Measurements from ENCODE around the gene PNLDC1.
A peak's percentile ranks its signal among the peaks of the same experiment; 100 is the strongest.

Gene PNLDC1

DNA sequence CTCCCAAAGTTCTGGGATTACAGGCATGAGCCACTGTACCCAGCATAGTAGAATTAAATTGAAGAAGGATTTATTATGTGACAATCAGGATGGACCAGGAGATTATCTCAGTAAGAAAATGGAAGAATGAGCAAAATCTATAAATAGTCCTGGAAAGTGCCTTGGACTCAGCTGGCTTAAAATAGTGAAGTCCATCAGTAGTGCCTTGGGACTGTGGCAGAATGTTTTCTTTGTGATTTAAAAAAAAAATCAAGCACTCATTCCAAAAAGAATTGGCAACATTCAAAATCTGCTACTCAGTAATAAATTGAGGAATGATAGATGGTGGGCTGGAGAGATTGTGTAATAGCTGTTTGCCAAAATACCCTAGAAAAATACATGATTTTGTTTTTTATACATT, 53.7 kb downstream of the PNLDC1 start:
- no peak for DNase-seq

DNA sequence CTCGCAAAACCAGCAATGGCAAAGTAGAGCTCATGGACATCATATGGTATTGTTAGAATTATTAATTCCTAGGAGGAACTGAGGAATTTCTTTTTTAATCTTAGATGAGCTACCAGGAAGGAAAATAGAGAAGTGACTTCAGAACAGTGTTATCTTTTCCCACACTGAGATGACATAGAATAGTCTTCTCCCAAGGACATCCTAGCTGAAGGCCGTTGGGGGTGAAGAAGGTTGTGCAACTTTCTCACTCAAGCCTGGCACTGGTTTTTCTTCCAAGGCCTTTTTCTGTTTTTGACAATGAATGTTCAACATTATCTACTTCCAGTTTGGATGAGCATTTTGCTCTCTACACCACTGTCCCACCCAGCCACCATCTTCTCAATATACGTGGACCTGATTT, 54.9 kb downstream of the PNLDC1 start:
- DNase-seq = no peak

DNA sequence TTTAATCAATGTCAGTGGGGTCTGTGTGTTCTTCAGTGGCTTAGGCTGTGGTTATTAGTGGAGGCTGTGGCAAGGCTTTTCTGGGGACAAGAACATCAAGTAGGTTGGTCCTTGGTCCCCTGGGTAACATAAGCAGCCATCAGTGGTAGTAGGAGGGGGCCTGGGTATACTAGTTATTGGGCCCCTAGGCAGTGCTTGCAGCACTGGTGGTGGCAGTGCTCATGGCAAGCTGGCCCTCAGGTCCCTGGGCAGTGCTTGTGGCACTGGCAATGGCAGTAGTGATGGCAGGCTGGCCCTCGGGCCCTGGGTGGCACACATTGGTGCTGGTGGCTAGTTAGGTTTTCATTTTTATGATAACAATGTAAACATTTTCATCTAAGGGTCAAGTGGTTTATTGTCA, 58.2 kb downstream of the PNLDC1 start:
- no peak for DNase-seq

DNA sequence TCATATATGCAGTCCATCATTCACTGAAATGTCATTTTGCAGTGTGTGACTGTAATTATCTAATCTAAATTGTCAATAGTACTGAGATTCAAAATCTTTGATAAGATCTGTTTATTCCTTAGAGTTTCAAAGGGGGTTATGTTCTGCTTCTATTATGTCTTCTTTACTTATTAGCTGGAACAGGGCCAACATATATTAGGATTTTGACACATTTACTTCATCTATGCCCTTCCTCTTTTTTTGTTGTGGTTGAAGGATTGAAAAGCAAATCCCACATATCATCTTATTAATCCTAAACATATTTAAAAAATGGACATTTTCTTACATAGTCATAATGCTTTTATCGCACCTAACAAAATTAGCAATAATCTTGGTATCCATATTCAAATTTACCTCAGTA, 60.4 kb downstream of the PNLDC1 start:
- DNase-seq = no peak

DNA sequence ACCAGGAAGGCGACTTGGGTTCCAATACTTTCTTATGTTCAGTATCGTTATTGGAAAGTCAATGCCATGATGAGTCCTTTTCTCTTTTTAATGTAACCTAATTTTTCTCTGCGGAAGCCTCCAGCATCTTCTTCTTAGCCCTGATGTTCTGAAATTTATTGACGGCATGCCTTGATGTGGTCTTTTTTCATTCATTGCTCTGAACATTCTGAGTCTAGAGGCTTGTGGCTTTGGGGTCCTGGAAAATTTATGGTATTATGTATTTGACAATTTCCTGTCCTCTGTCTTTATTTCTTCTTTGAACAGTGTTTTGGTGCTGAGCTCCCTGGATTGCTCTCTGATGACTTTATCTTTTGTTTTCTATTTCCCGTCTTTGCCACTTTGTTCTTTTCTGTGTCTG, 62.0 kb downstream of the PNLDC1 start:
- DNase-seq = peak in 1 of 2 donors; percentile 14

DNA sequence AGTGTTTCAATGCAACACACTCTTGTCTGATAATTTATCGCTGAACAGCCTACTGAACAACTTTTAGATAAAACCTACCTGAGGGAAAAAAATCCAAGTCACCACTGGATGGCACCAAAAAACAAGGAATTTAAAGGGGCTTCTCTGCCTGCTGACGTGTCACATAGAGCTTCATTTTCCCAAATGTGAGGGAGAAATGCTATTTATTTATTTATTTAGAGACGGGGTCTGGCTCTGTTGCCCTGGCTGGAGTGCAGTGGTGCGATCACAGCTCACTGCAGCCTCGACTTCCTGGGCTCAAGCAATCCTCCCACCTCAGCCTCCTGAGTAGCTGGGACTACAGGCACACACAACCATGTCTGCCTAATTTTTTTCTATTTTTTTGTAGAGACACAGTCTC, 63.3 kb downstream of the PNLDC1 start:
- DNase-seq = peak; percentile 17 to 57

DNA sequence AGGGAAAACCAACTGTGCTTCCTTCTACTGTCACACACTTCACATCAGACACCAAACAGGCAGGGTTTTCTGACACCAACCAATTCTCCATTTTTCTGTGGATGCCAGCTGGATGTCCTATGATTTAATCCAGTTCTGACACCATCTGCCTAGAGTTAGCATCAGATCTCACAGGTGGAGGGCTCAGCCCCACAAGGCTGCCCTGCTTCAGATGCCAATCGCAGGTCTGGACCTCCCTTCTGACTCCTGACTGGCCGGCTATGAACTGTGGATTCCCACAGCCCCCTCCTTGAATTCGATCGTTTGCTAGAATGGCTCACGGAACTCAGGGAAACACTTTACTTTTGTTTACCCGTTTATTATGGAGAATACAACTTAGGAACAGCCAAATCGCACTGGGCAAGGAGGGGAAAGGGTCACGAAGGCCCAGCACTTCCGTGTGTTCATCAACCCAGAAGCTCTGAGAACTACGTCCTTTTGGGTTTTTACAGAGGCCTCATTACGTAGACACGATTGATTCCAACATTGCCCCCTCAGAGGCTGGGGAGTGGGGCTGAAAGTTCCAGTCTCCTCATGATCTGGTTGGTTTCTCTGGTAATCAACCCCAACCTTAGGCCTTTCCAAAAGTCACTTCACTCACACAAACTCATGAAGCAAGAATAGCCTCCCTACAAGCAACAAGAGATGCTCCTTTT, 65.3 kb downstream of the PNLDC1 start:
- no peak for DNase-seq

DNA sequence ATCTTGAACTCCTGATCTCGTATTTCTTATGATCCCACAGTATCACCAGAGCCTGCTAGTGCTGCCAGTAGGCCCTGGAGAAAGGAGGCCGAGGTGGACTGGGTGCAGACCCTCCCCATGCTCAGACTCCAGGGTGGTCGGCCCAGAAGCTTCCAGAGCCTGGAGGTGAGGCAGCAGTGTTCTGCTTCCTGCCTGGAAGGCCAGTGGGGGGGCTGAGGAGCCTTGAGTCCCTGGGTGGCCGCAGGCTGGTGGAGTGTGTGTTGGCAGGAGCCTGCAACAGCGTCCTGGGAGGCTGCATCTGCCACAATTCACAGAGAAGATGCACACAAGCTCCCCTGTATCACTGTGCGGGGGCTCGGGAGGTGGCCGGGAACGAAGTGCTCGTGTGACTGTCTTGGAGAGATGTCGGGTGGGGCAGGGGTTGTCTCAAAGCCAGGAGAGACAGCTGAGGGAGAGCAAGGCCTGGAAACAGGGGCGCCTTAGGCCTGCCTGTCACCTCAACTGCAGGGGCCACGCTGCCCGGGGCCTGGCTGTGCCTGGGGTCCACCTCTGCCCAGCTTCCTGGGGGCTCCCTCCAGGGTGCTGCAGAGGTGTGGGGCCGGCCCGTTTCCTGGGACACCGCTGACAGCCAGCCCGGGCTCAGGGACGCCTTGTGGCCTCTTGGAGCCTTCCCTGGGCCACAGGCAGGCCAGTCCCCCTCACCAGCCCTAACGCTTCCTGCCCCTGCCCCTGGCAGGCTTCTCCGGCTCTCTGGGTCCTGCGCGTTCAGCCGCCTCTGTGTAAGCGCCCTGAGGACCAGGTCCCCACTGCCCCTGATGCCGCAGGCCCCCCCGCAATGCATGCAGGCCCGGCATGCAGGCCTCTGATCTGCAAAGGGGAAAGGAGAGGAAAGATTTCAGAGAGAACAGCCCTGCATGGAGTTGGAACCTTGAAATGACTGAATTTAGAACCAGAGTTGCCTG, 66.5 kb downstream of the PNLDC1 start:
- no peak for DNase-seq
